ENCODE results near the gene RAB11FIP4. TPM values are rescaled to one million over a fixed set of nuclear protein-coding genes. Genes with fewer than 3 reads are reported as not detected.

Gene RAB11FIP4
- total and polyA plus RNA-seq, 9 of the 15 experiments (the other 6 are each of a cell fraction or from before 2014, with no cell fraction given), result 0.62 to 16.6 (median 8.9) TPM

DNA sequence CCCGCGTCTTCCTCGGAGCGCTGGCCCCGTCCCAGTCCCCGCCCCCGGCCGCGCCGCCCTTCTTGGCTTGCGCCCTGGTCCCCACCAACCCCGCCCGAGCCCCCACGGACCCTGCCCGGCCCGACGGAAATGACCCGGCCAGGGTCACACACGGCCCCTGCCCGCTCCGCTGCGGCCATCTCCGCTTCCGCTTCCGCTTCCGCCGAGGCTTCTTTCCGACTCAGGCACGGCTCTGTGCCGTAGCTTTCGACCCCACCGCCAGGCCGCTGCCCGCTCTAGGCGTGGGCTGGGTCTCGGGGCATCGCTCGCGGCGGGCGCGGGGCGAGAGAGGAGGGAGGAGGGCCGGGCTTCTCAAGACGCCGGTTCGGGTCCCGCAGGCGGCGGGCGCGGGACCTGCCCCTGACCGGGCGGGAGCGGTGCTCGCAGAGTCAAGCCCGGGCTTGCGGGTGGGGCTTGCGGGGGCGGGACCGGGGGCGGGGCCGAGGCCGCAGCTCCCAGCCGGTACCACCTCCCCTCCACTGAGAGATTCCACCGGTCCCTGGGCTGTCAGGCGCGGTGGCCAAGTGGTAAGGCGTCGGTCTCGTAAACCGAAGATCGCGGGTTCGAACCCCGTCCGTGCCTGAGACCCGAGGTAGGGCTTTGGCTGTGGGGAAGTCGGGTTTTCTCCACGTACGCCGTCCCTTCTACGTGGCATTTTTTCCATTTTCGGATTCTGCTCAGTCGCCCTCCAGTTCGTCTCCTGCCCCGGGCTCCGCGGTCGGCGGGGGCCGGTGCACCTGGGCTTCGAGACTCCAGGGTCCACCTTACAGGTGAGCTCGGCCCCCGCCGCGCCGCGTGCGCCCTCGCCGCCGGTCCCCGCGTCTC, 158.3 kb downstream of the RAB11FIP4 start (continued):
- TF ChIP-seq, protein P1, sequence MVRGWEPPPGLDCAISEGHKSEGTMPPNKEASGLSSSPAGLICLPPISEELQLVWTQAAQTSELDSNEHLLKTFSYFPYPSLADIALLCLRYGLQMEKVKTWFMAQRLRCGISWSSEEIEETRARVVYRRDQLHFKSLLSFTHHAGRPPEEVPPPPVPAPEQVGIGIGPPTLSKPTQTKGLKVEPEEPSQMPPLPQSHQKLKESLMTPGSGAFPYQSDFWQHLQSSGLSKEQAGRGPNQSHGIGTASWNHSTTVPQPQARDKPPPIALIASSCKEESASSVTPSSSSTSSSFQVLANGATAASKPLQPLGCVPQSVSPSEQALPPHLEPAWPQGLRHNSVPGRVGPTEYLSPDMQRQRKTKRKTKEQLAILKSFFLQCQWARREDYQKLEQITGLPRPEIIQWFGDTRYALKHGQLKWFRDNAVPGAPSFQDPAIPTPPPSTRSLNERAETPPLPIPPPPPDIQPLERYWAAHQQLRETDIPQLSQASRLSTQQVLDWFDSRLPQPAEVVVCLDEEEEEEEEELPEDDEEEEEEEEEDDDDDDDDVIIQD (CRISPR knock-in tag; IDR thresholded peaks at IDR 0.05), result no peak
- no peak for TF ChIP-seq ZNF263 (CRISPR knock-in tag; IDR thresholded peaks at IDR 0.05; ENCODE audit: borderline replicate concordance)
- TF ChIP-seq STAG1 (CRISPR knock-in tag; IDR thresholded peaks at IDR 0.05; ENCODE audit: borderline replicate concordance), result no peak
- TF ChIP-seq EHMT2 (IDR thresholded peaks at IDR 0.05), result no peak
- TF ChIP-seq SETDB1 (IDR thresholded peaks at IDR 0.05; ENCODE audit: low read length), result no peak
- no peak for TF ChIP-seq ZNF175 (CRISPR knock-in tag; IDR thresholded peaks at IDR 0.05; ENCODE audit: low read depth)
- no peak for TF ChIP-seq PHB (CRISPR knock-in tag; IDR thresholded peaks at IDR 0.05)
- TF ChIP-seq ZNF217 (CRISPR knock-in tag; IDR thresholded peaks at IDR 0.05), result no peak
- no peak for TF ChIP-seq POU5F1 (IDR thresholded peaks at IDR 0.05; ENCODE audit: borderline replicate concordance, low read depth, low read length, partially characterized antibody)
- TF ChIP-seq, protein P2, sequence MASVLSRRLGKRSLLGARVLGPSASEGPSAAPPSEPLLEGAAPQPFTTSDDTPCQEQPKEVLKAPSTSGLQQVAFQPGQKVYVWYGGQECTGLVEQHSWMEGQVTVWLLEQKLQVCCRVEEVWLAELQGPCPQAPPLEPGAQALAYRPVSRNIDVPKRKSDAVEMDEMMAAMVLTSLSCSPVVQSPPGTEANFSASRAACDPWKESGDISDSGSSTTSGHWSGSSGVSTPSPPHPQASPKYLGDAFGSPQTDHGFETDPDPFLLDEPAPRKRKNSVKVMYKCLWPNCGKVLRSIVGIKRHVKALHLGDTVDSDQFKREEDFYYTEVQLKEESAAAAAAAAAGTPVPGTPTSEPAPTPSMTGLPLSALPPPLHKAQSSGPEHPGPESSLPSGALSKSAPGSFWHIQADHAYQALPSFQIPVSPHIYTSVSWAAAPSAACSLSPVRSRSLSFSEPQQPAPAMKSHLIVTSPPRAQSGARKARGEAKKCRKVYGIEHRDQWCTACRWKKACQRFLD (CRISPR knock-in tag; IDR thresholded peaks at IDR 0.05), result no peak
- no peak for TF ChIP-seq PTBP1 (IDR thresholded peaks at IDR 0.05; ENCODE audit: low read depth, low read length)
- no peak for TF ChIP-seq NCOA2 (IDR thresholded peaks at IDR 0.05; ENCODE audit: partially characterized antibody in 2 of 2)
- TF ChIP-seq, protein P3, sequence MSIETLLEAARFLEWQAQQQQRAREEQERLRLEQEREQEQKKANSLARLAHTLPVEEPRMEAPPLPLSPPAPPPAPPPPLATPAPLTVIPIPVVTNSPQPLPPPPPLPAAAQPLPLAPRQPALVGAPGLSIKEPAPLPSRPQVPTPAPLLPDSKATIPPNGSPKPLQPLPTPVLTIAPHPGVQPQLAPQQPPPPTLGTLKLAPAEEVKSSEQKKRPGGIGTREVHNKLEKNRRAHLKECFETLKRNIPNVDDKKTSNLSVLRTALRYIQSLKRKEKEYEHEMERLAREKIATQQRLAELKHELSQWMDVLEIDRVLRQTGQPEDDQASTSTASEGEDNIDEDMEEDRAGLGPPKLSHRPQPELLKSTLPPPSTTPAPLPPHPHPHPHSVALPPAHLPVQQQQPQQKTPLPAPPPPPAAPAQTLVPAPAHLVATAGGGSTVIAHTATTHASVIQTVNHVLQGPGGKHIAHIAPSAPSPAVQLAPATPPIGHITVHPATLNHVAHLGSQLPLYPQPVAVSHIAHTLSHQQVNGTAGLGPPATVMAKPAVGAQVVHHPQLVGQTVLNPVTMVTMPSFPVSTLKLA (conservative IDR thresholded peaks at IDR 0.05), result peak in 1 of 2 experiments; percentile 62; a peak in 3 of 4 replicates
- TF ChIP-seq RBM25 (IDR thresholded peaks at IDR 0.05; ENCODE audit: low read depth, low read length, severe bottlenecking), result no peak
- TF ChIP-seq NR4A1 (CRISPR knock-in tag; IDR thresholded peaks at IDR 0.05), result no peak
- TF ChIP-seq NR4A1 (tag; IDR thresholded peaks at IDR 0.05), result no peak
- TF ChIP-seq, protein P4, sequence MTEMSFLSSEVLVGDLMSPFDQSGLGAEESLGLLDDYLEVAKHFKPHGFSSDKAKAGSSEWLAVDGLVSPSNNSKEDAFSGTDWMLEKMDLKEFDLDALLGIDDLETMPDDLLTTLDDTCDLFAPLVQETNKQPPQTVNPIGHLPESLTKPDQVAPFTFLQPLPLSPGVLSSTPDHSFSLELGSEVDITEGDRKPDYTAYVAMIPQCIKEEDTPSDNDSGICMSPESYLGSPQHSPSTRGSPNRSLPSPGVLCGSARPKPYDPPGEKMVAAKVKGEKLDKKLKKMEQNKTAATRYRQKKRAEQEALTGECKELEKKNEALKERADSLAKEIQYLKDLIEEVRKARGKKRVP (CRISPR knock-in tag; IDR thresholded peaks at IDR 0.05), result no peak
- TF ChIP-seq EWSR1 (IDR thresholded peaks at IDR 0.05; ENCODE audit: borderline replicate concordance, low read depth, partially characterized antibody), result no peak
- peak; percentile 11; the same call in 1 of the 2 replicates for TF ChIP-seq MTA3 (IDR thresholded peaks at IDR 0.05; ENCODE audit: borderline replicate concordance)
- peak; percentile 80 for TF ChIP-seq TEAD4 (IDR thresholded peaks at IDR 0.05; ENCODE audit: low read length)
- no peak for TF ChIP-seq TEAD4 (CRISPR knock-in tag; IDR thresholded peaks at IDR 0.05; ENCODE audit: borderline replicate concordance)
- no peak for TF ChIP-seq ZNF239 (CRISPR knock-in tag; IDR thresholded peaks at IDR 0.05)
- peak; percentile 18; the same call in 1 of the 2 replicates for TF ChIP-seq POLR2AphosphoS5 (IDR thresholded peaks at IDR 0.05; ENCODE audit: control insufficient read depth, insufficient read depth, low read depth, low read length)

Measured in K562 (cell line).